PC-9 (cell line): ENCODE measurements around the gene CAPZA2. TPM values are rescaled to one million over a fixed set of nuclear protein-coding genes. Genes with fewer than 3 reads are reported as not detected.

Source experiments
- BruUV-seq: library from RNA; stranded (reverse); fragments of 400-500 nt; replicated peaks from 2 replicates; lab custom pipeline; 2021; lab: Mats Ljungman, UMichigan
- CTCF ChIA-PET: fragments of 300-600 bp; sonication (Branson Sonifier 250); formaldehyde crosslinking; loops from one replicate; lab custom pipeline; 2022; ENCODE audit warnings: antibody characterized with exemption; lab: Charles Lee
- POLR2A ChIA-PET: fragments of 300-600 bp; sonication (Branson Sonifier 250); formaldehyde crosslinking; loops from one replicate; lab custom pipeline; 2022; ENCODE audit warnings: antibody characterized with exemption; ENCODE audit not compliant: unreplicated experiment; lab: Charles Lee
- DNase-seq, 2 experiments: peaks; one replicate each; pipeline versions ENCODE4 v3.0.0 to v3.0.0-alpha.2; 2015 to 2022; ENCODE audit warnings: mixed read lengths in 1 of 2
- H2AFZ ChIP-seq: fragments of 200-600 bp; sonication (generic); 2 replicates; pipeline ENCODE4 v1.8.1; 2017; ENCODE audit warnings: antibody characterized with exemption
- H3F3A ChIP-seq: fragments of 200-600 bp; sonication (generic); 2 replicates; pipeline ENCODE4 v1.8.1; 2017; ENCODE audit warnings: antibody characterized with exemption, mild to moderate bottlenecking, low read depth; ENCODE audit not compliant: insufficient read depth
- H3K27ac ChIP-seq: fragments of 200-600 bp; sonication (generic); 2 replicates; pipeline ENCODE4 v1.6.1; 2016; ENCODE audit warnings: mixed run types
- H3K27me3 ChIP-seq: fragments of 200-600 bp; sonication (generic); 2 replicates; pipeline ENCODE4 v1.6.1; 2016; ENCODE audit warnings: low read depth, mixed run types; ENCODE audit not compliant: insufficient read depth
- H3K36me3 ChIP-seq: fragments of 200-600 bp; sonication (generic); 2 replicates; pipeline ENCODE4 v1.6.1; 2016; ENCODE audit warnings: low read depth, mixed run types
- H3K4me1 ChIP-seq: fragments of 200-600 bp; sonication (generic); replicated peaks from 2 replicates; pipeline ENCODE4 v1.6.1; 2016; ENCODE audit warnings: mixed run types; ENCODE audit not compliant: insufficient read depth
- H3K4me2 ChIP-seq: fragments of 200-600 bp; sonication (generic); 2 replicates; pipeline ENCODE4 v1.6.1; 2017; ENCODE audit warnings: mixed run types
- H3K4me3 ChIP-seq: fragments of 200-600 bp; sonication (generic); 2 replicates; pipeline ENCODE4 v1.6.1; 2016; ENCODE audit warnings: mixed run types
- H3K79me2 ChIP-seq: fragments of 200-600 bp; sonication (generic); 2 replicates; pipeline ENCODE4 v1.6.1; 2017; ENCODE audit warnings: low read depth, mixed run types
- H3K9me2 ChIP-seq: fragments of 200-600 bp; sonication (generic); 2 replicates; pipeline ENCODE4 v1.8.1; 2017; ENCODE audit warnings: mild to moderate bottlenecking; ENCODE audit not compliant: insufficient read depth
- H3K9me3 ChIP-seq: fragments of 200-600 bp; sonication (generic); 2 replicates; pipeline ENCODE4 v1.8.1; 2016; ENCODE audit warnings: low read depth; ENCODE audit not compliant: insufficient read depth
- H4K20me1 ChIP-seq: fragments of 200-600 bp; sonication (generic); 2 replicates; pipeline ENCODE4 v1.8.1; 2017; ENCODE audit not compliant: insufficient read depth
- CTCF ChIP-seq: fragments of 200-600 bp; sonication (generic); conservative IDR thresholded peaks from 2 replicates; pipeline ENCODE4 v1.6.1; 2017; ENCODE audit warnings: mixed run types, antibody characterized with exemption, mild to moderate bottlenecking, moderate library complexity
- EZH2 ChIP-seq: fragments of 200-600 bp; sonication (generic); IDR thresholded peaks from 2 replicates; pipeline ENCODE4 v1.8.0; 2017; ENCODE audit warnings: antibody characterized with exemption, low read depth
- intact Hi-C: fragments of 100-400 bp; cut with micrococcal nuclease; formaldehyde crosslinking; loops from one replicate; pipeline ENCODE4 v1.10.0; 2022; ENCODE audit not compliant: unreplicated experiment
- total RNA-seq: library from RNA; stranded (reverse); gene quantifications from 2 replicates; pipeline ENCODE4 v1.2.3, GENCODE V29; 2021

Gene CAPZA2
- total RNA-seq, 1 experiment from 2014 or later, result 171 TPM

DNA sequence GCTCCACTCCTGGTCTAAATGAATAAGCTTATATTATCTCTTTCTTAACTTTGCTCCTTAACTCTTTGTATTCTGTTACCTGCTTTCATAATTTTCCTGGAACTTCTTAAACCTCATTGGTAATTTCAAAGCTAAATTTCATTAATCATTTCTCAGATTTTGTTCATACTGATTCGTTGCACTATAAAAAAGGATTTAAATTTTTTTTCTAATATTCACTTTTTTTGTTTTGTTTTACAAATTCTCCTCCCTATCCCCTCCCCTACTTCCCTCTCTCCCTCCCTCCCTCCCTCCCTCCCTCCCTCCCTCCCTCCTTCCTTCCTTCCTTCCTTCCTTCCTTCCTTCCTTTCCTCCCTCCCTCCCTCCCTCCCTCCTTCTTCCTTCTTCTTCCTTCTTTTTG lies 105.6 kb downstream of the CAPZA2 start:
- POLR2A ChIA-PET, result no interaction called here
- intact Hi-C loops, result no loop called here

GRCh38 chr7:116968631-116969030 lies 106.2 kb downstream of the CAPZA2 start:
- intact Hi-C loops, result no loop called here
- Histone ChIP-seq H3K4me2 (no peak overlapping the region), H3K36me3 (no peaks in the 10 kb centered on the region), H3K4me1 (peaks cover 28% of the 10 kb centered on the region), H3K79me2 (peaks cover 59% of the 10 kb centered on the region), H3K4me3 (no peak overlapping the region), H3F3A (no peaks in the 10 kb centered on the region), H3K9me2 (no peaks in the 10 kb centered on the region), H4K20me1 (no peaks in the 10 kb centered on the region), H3K27ac (no peak overlapping the region), H3K27me3 (no peaks in the 10 kb centered on the region), H3K9me3 (no peaks in the 10 kb centered on the region), H2AFZ (no peak overlapping the region)
- ChIA-PET CTCF (no interaction called here), POLR2A (no interaction called here)
- DNase-seq, result no peak
- TF ChIP-seq CTCF (no peak), EZH2 (no peak)
- BruUV-seq, result no TSS peak

More for the DNA sequence above, 105.6 kb downstream of the CAPZA2 start:
- no peak overlapping the region for H3K4me2 ChIP-seq
- H3K27ac ChIP-seq, result no peak overlapping the region
- CTCF ChIA-PET, result no interaction called here
- H3K4me1 ChIP-seq, result peaks cover 28% of the 10 kb centered on the region
- no peaks in the 10 kb centered on the region for H3K9me3 ChIP-seq
- H3K9me2 ChIP-seq, result no peaks in the 10 kb centered on the region
- H2AFZ ChIP-seq, result no peak overlapping the region
- no peaks in the 10 kb centered on the region for H4K20me1 ChIP-seq
- TF ChIP-seq EZH2 (no peak), CTCF (no peak)
- peaks cover 66% of the 10 kb centered on the region for H3K79me2 ChIP-seq
- no peaks in the 10 kb centered on the region for H3K36me3 ChIP-seq
- no TSS peak for BruUV-seq
- no peak for DNase-seq
- H3K27me3 ChIP-seq, result no peaks in the 10 kb centered on the region
- H3F3A ChIP-seq, result no peaks in the 10 kb centered on the region
- H3K4me3 ChIP-seq, result no peak overlapping the region

DNA sequence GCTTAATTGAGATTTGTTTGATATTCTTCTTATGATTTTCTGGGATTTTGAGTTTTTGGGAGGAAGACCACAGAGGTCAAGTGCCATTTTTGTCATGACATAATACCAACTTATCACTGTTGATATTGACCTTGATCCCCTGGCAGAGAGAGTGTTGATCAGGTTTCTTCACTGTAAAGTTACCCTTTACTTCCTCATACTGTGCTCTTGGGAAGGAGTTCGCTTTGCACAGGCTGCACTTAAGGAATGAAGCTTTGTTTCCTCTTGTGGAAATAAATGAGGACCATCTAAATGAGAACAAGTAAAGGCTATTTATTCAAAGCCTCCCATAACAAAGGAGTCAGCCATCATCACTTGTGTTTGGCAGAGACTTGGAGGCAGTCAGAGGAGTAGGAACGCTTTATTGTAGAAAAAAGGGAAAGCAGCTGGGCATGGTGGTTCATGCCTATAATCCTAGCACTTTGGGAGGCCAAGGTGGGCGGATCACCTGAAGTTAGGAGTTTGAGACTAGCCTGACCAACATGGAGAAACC lies 107.0 kb downstream of the CAPZA2 start:
- no peak overlapping the region for H2AFZ ChIP-seq
- H3K4me3 ChIP-seq, result no peak overlapping the region
- intact Hi-C loops, result no loop called here
- no TSS peak for BruUV-seq
- peaks cover 28% of the 10 kb centered on the region for H3K4me1 ChIP-seq
- ChIA-PET POLR2A (no interaction called here), CTCF (interaction anchor here (0.6 kb wide), 1 partner anchor 11 kb away, joined by 6 read pairs; no protein-coding TSS in a partner anchor)
- no peaks in the 10 kb centered on the region for H3K9me3 ChIP-seq
- H3K4me2 ChIP-seq, result no peak overlapping the region
- TF ChIP-seq CTCF (no peak), EZH2 (no peak)
- no peak for DNase-seq
- no peak overlapping the region for H3K27ac ChIP-seq
- H3F3A ChIP-seq, result no peaks in the 10 kb centered on the region
- H3K79me2 ChIP-seq, result peaks cover 51% of the 10 kb centered on the region
- no peaks in the 10 kb centered on the region for H3K9me2 ChIP-seq
- H4K20me1 ChIP-seq, result no peaks in the 10 kb centered on the region
- no peaks in the 10 kb centered on the region for H3K27me3 ChIP-seq
- no peaks in the 10 kb centered on the region for H3K36me3 ChIP-seq
